ACC112 (cell line): ENCODE measurements around the gene ATP5MK.
"Not testable (repeated sequence)": the region's sequence is repeated elsewhere in the genome, so short reads cannot be mapped to it uniquely, and the experiment has no call there.

Experiments
- H2AFZ ChIP-seq: fragments of 200-600 bp; sonication (generic); one replicate; pipeline ENCODE4 v1.6.0; 2017; ENCODE audit warnings: antibody characterized with exemption, low read length; ENCODE audit not compliant: unreplicated experiment
- H3K27ac ChIP-seq: fragments of 200-600 bp; sonication (generic); 2 replicates; pipeline ENCODE4 v1.5.1; 2014; ENCODE audit warnings: low read depth, mild to moderate bottlenecking, antibody characterized with exemption, low read length, moderate library complexity
- H3K27me3 ChIP-seq: fragments of 200-600 bp; sonication (generic); 2 replicates; pipeline ENCODE4 v1.6.1; 2014; ENCODE audit warnings: mild to moderate bottlenecking, antibody characterized with exemption, low read length, moderate library complexity, mixed read lengths; ENCODE audit not compliant: insufficient read depth
- H3K36me3 ChIP-seq: fragments of 200-600 bp; sonication (generic); 2 replicates; pipeline ENCODE4 v1.6.1; 2016; ENCODE audit warnings: mild to moderate bottlenecking, antibody characterized with exemption, low read length, moderate library complexity, mixed read lengths; ENCODE audit not compliant: insufficient read depth
- H3K4me1 ChIP-seq: fragments of 200-600 bp; sonication (generic); one replicate; pipeline ENCODE4 v1.6.1; 2016; ENCODE audit warnings: low read length, mixed read lengths; ENCODE audit not compliant: insufficient read depth, unreplicated experiment, control insufficient read depth
- H3K4me3 ChIP-seq: fragments of 200-600 bp; sonication (generic); 2 replicates; pipeline ENCODE4 v1.5.1; 2014; ENCODE audit warnings: mild to moderate bottlenecking, low read depth, low read length
- H3K79me2 ChIP-seq: fragments of 200-600 bp; sonication (generic); one replicate; pipeline ENCODE4 v1.6.0; 2016; ENCODE audit warnings: low read length; ENCODE audit not compliant: control insufficient read depth, unreplicated experiment, insufficient read depth

Gene ATP5MK

GRCh38 chr10:103431902-103432301 is 35.6 kb upstream of the ATP5MK start:
- no peak overlapping the region for H2AFZ ChIP-seq
- H3K79me2 ChIP-seq: no peaks in the 10 kb centered on the region
- H3K4me1 ChIP-seq: peaks cover 19% of the 10 kb centered on the region
- no peaks in the 10 kb centered on the region for H3K27me3 ChIP-seq
- no peak overlapping the region for H3K4me3 ChIP-seq
- H3K36me3 ChIP-seq: peaks cover 35% of the 10 kb centered on the region
- H3K27ac ChIP-seq: no peak overlapping the region

- no peak overlapping the region for H2AFZ ChIP-seq
- H3K4me3 ChIP-seq: no peak overlapping the region
- no peaks in the 10 kb centered on the region for H3K27me3 ChIP-seq
- peaks cover 32% of the 10 kb centered on the region for H3K36me3 ChIP-seq
- H3K4me1 ChIP-seq: peaks cover 14% of the 10 kb centered on the region
- H3K27ac ChIP-seq: no peak overlapping the region
- no peaks in the 10 kb centered on the region for H3K79me2 ChIP-seq
These were observed 33.4 kb upstream of the ATP5MK start for GRCh38 chr10:103429647-103430046.

- Histone ChIP-seq H3K4me3 (no peak overlapping the region), H3K79me2 (no peaks in the 10 kb centered on the region), H3K27me3 (no peaks in the 10 kb centered on the region), H3K36me3 (peaks cover 30% of the 10 kb centered on the region), H3K4me1 (peaks cover 8% of the 10 kb centered on the region), H3K27ac (no peak overlapping the region), H2AFZ (no peak overlapping the region)
These were observed 32.8 kb upstream of the ATP5MK start for GRCh38 chr10:103428989-103429643.

- Histone ChIP-seq H3K4me3 (no peak overlapping the region), H3K4me1 (no peaks in the 10 kb centered on the region), H3K27me3 (no peaks in the 10 kb centered on the region), H3K36me3 (peaks cover 33% of the 10 kb centered on the region), H3K27ac (no peak overlapping the region), H2AFZ (no peak overlapping the region), H3K79me2 (no peaks in the 10 kb centered on the region)
These were observed 31.6 kb upstream of the ATP5MK start for GRCh38 chr10:103427866-103428265.

GRCh38 chr10:103423748-103424147 is 27.5 kb upstream of the ATP5MK start:
- H3K79me2 ChIP-seq: peaks cover 2% of the 10 kb centered on the region
- no peak overlapping the region for H3K4me3 ChIP-seq
- H3K4me1 ChIP-seq: no peaks in the 10 kb centered on the region
- H3K36me3 ChIP-seq: peaks cover 44% of the 10 kb centered on the region
- no peaks in the 10 kb centered on the region for H3K27me3 ChIP-seq
- no peak overlapping the region for H3K27ac ChIP-seq
- no peak overlapping the region for H2AFZ ChIP-seq

- Histone ChIP-seq H3K4me3 (no peak overlapping the region), H2AFZ (no peak overlapping the region), H3K79me2 (peaks cover 2% of the 10 kb centered on the region), H3K27ac (no peak overlapping the region), H3K27me3 (no peaks in the 10 kb centered on the region), H3K4me1 (no peaks in the 10 kb centered on the region), H3K36me3 (peaks cover 45% of the 10 kb centered on the region)
These were observed 22.8 kb upstream of the ATP5MK start for GRCh38 chr10:103419101-103419500.

- peaks cover 45% of the 10 kb centered on the region for H3K36me3 ChIP-seq
- H2AFZ ChIP-seq: no peak overlapping the region
- no peak overlapping the region for H3K4me3 ChIP-seq
- no peaks in the 10 kb centered on the region for H3K4me1 ChIP-seq
- H3K27me3 ChIP-seq: no peaks in the 10 kb centered on the region
- H3K27ac ChIP-seq: no peak overlapping the region
- H3K79me2 ChIP-seq: peaks cover 2% of the 10 kb centered on the region
These were observed 21.3 kb upstream of the ATP5MK start for GRCh38 chr10:103417601-103418000.

- not testable (repeated sequence) for H3K4me1 ChIP-seq, H3K79me2 ChIP-seq, H2AFZ ChIP-seq, H3K27ac ChIP-seq, H3K27me3 ChIP-seq, H3K4me3 ChIP-seq
- H3K36me3 ChIP-seq: peaks cover 41% of the 10 kb centered on the region
These were observed 20.8 kb upstream of the ATP5MK start for GRCh38 chr10:103417148-103417469.

GRCh38 chr10:103416436-103417147 is 20.3 kb upstream of the ATP5MK start:
- no peak overlapping the region for H3K4me3 ChIP-seq
- no peak overlapping the region for H3K27ac ChIP-seq
- peaks cover 43% of the 10 kb centered on the region for H3K36me3 ChIP-seq
- no peak overlapping the region for H2AFZ ChIP-seq
- H3K27me3 ChIP-seq: no peaks in the 10 kb centered on the region
- no peaks in the 10 kb centered on the region for H3K4me1 ChIP-seq
- peaks cover 2% of the 10 kb centered on the region for H3K79me2 ChIP-seq

GRCh38 chr10:103415581-103415980 is 19.3 kb upstream of the ATP5MK start:
- H3K4me3 ChIP-seq: no peak overlapping the region
- no peak overlapping the region for H3K27ac ChIP-seq
- no peaks in the 10 kb centered on the region for H3K4me1 ChIP-seq
- H3K79me2 ChIP-seq: peaks cover 2% of the 10 kb centered on the region
- no peak overlapping the region for H2AFZ ChIP-seq
- no peaks in the 10 kb centered on the region for H3K27me3 ChIP-seq
- H3K36me3 ChIP-seq: peaks cover 44% of the 10 kb centered on the region

- H3K79me2 ChIP-seq: no peaks in the 10 kb centered on the region
- peaks cover 32% of the 10 kb centered on the region for H3K36me3 ChIP-seq
- H3K27me3 ChIP-seq: no peaks in the 10 kb centered on the region
- H2AFZ ChIP-seq: no peak overlapping the region
- no peak overlapping the region for H3K4me3 ChIP-seq
- H3K4me1 ChIP-seq: no peaks in the 10 kb centered on the region
- H3K27ac ChIP-seq: no peak overlapping the region
These were observed 17.3 kb upstream of the ATP5MK start for GRCh38 chr10:103413564-103413963.
